M059J (cell line): ENCODE measurements around the gene PBXIP1. TPM values are rescaled to one million over a fixed set of nuclear protein-coding genes. Genes with fewer than 3 reads are reported as not detected.

Experiments
- DNase-seq: peaks from one replicate; pipeline ENCODE4 v3.0.0-alpha.2; 2012; ENCODE audit warnings: low read depth
- total RNA-seq: library from RNA; depleted of rRNA; stranded (reverse); fragments of >200 nt; shearing (Covaris generic); gene quantifications from 2 replicates; pipeline ENCODE4 v1.2.3, GENCODE V29; 2014

PBXIP1 gene
- total RNA-seq, 1 experiment from 2014 or later = 97.9 TPM

DNA sequence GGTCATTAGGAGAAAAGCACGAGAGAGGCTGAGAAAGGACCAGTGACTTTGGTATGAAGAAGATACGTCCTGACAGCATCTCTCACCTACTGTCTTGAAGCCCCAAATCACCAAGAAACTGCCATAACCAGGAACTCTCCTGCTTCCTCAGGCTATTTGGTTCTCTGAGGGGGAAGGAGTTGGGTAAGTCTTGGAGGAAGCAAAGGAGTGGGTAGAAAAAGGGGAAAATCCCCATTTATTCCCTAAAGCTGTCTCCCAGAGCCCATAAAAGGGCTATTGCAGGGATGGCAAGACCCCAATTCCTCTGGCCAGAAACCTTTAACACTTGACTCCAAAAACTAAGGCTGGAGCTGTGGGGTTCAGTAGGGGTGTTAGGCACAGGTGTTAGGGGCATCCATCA, 2.1 kb upstream of the PBXIP1 start:
- no peak for DNase-seq

DNA sequence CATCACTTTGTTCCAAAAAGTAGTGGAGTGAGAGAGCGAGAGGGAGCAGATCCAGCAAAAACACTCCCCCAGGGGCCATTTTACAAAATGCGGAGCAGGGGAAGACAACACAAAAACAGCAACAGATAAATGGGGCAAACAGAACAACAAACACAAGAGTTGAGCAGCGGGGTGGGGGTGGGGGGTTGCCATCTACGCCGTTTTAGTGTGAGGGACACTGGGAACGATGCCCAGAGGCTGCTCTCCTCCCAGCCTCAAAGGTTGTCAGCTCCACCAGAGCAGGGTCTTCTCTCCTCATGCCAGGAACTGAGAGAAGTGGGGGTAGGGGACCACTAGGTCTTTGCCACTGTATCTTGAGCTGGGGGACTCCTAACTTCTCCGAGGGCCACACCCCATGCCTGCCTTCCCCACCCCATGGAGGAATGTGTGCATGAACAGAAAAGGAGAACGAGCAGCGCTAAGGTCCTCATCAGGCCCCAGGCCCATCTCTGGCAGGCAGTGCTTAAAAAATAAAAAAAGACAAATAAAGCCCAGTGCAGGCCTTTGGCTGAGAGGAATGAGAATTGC, 1.3 kb upstream of the PBXIP1 start:
- no peak for DNase-seq

DNA sequence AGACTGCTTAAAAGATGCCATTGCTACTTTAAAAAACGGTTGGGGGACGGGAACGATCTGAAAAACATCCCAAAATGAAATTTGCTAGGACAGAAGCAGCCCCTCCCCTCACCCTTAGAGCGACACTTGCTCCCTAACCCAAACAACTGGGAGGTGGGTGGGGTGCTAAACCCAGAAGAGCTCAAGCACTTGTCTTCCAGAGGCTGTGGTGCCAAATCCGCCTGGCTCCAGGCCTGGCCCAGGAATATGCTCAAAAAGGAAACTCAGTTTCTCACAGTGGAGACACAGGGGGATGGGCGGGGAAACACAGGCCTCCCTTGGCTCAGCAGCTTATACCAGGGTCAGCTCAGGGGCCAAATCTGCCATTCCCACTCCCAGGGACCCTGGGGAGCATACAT, 644 bp upstream of the PBXIP1 start:
- peak; percentile 29 for DNase-seq

DNA sequence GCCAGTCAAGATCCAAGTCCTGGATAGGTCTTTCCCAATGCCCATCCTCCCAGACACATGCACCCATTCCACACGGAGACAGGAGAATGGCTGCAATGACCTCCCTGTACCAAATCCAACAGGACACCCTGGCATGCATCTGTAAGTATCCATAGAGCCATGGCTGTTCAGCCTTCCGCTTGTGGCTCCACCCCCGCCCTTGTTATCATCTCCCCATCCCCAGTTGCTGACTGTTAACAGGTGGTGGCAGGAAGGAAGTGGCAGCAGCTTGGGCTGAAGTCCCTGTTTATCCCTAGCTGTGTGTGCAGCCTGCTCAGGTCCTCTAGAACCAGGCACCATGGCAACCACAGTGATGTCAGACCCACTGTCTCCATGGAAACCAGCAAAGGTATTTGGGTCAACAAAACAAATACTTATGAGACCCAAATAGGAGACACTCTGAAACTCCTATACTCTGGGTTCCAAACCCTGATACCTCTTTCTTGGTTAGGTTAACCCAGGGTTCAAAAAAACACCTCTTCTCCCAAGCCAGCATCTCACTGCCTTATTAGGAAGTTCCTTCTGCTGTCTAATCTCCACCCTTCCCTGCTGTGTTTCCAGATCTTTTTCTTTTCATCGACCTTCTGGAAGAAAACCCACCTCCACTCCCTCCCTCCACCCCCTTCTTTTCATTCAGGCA, 721 bp downstream of the PBXIP1 start:
- peak; percentile 85 for DNase-seq

DNA sequence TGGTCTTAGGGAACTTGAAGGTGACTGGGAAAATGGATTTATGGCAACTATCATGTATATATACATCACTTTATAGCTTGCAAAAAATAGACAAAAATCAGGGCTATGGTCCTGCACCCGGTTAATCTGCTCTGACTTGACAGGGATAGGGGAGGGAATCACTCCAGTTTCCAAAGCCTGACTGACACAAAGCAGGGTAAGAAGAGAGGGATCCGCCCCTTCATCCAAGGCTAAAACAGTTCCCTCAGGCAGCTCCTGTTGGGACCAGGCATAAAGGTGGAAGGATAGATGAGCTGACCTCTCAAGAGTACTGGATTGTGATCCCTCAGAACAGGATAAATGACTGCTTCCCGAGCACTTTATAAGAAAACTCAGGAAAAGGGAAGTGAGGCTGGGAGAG, 1.4 kb downstream of the PBXIP1 start:
- no peak for DNase-seq

DNA sequence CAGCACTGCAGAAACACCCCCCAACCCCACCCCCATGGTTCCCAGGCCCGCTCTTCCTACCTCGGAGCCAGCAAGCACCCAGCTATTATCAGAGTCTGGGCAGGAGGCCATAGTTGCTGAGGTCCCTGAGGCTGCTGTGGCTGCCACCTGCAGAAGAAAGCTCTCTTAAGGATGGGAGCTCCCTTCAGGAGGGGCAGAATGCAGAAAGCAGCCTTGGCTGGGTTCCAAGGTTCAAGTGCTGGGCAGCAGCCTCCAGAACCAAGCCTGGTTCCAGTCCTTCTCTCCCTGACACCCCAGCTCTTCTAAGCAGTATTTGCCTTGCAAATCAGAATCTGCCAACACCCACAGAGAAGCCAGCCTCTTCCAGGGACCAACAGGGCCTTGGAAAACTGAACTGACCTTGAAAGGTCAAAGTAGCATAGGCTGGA, 2.3 kb downstream of the PBXIP1 start:
- no peak for DNase-seq

DNA sequence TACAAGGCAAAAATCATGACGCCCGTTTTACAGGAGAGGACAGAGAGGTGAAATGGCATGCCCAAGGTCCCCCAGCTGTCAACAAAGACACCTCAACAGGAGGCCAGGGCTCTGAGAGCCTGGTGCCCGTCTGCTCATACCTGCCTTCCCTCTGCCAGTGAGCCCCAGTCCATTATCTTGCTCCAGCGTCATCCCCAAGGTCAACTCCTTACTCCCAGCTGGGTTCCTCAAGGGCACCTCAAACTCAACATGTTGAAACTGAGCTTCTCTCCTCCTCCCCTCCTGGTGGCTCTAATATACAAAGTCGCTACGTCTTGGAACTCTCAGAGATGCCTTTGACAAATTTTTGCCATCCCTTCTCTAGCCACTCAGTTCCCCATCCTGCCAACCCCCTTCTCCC, 3.2 kb downstream of the PBXIP1 start:
- no peak for DNase-seq

DNA sequence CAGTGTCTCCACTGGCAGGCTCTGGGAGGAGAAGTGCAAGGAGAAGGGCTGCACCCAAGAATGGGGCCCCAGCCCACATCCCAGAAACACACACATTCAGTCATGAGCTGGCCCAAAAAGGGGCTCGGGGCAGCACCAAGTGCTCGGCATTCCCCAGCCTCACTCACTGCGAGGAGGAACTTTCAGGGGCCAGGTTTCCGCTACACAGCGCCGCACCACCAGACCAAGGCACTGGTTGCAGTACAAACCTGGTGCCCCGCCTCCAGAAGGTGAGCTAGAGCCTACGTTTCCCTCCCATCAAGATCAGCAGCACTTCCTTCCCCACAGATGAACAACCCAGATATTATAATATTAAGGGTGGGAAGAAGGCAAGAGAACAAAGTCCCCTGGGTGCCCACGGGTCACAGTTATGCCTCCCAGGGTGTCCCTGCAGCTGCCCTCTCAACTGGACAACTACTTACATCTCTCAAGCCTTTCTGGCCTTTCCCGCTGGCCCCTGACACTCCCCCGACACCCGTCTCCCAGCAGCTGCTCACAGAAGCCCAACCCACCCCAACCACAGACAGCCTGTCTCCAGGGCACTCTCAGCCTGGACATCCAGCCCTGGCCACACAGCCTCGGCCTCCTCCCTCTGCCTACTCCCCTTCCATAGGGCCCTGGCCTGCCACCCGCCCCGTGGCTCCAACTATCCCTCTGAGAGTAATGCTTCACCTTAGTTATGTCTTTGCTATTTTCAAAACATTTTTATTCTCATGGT, 3.8 kb downstream of the PBXIP1 start:
- DNase-seq = no peak

DNA sequence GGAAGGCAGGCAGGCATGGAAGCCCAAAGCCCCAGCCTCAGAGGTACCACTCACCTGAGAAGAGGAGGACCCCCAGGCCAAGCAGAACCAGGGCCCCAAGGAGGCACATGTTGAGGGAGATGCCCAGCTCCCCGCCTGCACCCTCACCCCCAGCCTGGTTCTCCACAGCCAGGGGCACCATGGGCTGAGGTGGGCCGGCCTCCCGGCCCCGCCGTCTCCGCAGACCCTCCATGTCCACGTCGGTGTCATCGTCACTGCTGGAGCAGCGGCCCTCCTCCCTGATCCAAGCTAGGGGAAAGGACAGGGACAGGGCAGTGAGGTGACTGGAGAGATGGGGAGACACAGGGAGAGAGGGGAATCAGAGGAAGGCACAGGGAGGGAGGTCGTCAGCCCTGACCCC, 7.8 kb downstream of the PBXIP1 start:
- DNase-seq = no peak

DNA sequence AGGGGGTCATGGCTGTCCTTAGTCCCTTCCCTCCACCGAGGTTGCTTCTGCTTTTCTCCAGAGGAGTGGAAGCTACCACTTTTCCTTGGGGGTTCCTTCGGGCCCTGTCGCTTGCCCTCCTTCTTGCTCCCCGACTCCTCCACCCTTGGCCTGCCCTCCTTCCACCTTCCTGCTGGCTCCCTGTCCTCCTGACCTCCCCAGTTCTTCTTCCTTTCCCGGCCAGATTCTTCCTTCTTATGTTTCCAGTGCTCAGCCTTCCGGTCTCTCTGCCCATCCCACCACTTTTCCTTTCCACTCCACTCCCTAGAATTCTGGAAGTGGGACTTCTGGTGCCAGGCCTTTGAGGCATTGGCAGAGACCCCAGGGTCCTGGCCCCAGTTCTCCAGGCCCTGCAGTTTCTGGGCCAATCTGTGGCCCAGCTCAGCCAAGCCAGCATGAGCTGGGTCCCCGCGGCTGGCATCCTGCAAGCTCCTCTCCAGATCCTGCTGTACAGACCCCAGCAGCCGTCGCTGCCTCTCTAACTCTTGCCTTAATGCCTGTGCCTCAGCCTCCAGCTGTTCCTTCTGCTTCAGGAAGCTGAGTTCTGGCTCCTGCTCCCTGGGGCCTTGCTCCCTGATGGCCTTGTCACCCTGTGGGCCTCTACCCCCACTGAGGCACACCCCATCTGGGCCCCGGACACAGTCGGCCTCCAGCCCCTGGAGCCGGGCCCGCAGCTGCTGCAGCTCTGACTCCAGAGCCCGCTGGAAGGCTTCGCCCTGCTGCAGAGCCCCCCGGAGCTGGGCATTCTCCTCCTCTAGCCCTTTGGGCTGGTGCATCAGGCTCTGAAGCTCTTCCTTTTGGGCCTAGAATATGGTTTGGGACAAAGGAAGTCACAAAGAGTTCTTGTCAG, 9.7 kb downstream of the PBXIP1 start:
- no peak for DNase-seq

DNA sequence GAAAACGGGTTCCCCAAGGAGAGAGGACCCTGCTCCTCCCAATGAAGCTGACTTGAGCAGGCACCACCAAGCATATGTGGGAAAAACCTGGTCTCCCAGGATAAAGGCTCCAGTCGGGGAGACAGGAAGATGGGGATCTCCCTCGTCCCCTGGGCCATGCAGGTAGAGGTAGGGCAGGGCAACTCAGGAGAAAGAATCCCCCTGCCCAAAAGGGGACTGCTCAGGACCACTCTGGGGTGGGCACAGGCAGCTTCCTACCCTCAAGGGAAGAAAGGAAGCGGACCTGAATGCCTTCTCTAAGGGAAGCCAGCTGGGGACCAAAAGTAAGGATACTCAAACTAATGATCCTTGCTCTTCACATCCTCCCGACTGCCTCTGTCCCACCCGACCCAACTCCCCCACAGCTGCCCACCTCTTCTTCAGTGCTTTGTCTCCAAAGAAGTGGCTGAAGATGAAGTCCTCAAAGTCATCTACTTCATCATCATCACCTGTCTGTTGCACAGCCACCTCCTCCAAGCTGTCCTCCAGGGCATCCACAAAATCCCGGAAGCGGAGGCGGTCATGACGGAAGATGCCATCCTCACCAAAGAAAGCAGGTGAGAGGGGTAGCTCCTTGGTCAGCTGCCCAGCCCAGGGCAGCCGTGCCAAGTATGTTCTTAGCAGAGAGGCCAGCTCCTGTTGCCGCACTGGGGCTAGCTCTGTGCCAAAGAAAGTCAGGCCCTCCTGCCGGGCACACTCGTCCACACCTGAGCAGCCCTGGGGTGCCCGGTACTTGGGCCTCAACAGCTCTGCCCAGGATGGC, 10.5 kb downstream of the PBXIP1 start:
- DNase-seq = no peak

DNA sequence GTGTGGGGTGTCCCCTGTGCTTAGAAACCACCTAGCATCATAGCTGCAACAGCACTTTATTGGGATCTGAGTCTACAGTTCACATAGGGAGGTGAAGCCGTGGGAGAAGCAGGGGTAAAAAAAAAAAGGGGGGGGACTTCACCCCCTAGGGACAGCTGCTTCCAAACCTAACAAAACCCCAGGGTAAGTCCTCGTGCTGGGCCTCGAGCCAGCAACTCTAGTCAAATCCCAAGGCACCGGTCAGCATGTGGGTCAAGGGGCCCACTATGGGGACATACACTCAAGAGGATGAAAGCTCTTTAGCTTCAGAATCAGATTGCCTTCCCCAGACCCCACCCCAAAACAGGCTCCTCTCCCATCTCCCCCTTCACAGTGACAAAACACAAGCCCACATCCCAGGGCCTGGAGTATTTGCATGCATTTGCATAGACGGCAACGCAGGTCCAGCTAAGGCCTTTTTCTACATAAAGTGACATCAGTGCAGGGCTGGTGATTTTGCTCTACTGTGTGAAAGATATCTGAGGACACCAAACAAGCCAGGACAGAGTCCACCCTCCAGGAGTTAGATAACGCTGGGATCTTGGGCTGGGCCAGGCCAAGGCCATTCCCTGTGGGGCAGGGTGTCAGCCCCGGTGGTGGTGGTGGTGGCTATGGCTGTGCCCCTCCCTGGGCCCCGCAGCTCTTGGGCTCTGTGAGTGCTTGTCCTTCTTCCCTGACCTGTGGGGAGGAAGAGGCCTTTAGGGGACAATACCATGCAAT, 11.3 kb downstream of the PBXIP1 start:
- no peak for DNase-seq

DNA sequence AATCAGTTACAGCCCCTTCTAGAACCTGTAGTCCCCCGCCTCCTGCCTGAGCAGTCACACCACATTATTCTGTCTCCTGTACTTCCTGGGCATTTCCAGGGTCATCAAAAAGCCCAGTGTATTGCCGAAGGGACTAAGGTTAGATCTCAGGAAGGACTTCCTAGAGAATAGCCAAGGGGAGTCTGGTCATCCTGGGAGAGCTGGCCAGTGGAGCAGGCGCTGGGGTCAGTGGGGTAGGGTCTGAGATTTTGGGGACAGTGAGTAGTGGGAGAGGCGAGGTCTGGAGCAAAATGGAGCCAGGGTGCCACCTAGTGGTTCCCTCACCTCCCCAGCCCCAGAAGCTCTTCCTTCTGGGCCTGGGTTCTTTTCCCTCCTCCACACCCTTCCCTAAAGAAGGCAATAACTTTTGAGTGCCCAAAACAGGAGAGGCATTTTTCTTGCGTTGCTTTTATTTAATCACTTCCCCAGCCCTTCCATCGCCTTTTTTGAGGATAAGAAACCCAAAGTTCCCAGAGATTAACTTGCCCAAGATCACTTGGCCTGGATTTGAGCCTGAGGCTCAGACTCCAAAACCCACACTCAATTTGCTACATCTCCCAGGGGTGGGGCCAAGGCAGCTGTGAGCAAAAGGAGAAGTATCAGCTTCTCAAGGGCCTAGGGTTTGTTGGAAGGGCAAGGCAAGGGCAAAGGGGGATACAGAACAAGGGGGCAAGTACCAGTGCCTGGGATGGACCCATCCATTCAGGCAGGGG, 12.1 kb downstream of the PBXIP1 start:
- no peak for DNase-seq

DNA sequence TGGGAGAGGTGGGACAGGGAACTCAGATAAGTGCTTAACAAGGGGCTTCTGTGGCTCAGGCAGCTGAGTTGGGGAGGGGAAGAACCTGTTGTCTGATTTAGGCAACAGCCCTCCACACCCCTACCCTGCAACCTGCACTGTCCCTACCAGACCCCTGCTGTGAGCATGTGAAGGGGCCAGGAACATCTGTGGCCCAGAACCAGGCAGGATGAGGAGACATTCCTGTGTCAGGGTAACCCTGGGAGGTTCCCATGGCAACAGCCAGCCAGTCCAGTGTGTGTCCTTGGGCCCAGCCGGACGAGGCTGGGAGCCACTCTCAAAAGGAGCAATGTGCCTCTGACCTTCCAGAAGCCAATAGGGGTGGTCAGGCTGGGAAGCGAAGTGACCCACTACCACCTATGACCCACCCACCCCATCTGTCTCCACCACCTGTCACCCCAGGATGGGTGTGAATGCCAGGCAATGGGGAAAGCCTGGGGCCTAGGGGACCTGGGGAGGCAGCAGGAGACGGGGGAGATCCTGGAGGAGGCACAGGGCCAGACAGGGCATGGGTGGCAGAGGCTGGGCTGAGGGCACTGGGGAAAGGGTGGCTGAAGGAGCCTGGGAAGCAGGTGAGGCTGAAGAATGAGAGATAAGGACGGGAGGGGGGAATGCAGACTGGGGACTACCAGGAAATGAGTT, 14.4 kb downstream of the PBXIP1 start:
- peak; percentile 43 for DNase-seq

DNA sequence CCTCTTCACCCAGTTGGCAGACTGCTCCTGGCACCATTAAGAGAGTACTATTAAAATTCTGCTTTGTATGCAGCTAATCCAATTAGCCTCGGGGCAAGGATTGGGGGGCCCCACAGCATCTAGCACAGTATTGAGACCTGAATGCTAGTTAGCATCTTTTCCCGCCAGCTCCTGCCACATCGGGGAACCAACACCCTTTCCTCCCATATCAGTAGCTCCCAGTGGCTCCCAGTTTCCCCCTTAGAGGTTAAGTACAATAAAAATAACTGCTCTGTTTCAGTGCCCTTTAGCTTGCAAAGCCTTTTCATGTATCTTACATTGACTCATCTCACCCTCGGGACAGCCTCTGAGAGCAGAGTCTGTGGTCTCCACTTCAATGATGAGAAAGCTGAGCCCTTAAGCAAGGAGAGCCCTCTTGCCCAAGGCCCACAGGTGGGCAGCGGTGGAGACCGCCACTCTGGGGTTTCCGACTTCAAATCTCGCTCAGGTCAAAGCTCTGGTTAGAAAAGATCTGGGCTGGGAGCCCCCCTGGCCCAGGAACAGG, 15.2 kb downstream of the PBXIP1 start:
- DNase-seq = no peak

DNA sequence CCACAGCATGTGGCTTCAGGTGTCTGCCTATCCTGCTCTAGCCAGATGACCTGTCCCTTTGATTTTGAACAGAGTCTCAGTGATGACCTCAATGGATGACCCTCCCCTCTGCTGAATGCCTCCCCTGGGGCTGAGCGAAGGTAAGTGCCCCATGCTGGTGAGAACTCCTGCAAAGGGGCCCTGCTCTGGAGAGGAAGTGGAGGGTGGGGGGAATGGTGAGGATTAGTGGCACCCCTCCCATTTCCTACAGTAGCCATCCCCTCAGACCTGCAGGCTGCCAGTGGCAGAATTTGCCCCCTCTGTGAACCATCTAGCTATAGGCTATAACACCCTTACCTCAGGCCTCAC, 15.7 kb downstream of the PBXIP1 start:
- no peak for DNase-seq

DNA sequence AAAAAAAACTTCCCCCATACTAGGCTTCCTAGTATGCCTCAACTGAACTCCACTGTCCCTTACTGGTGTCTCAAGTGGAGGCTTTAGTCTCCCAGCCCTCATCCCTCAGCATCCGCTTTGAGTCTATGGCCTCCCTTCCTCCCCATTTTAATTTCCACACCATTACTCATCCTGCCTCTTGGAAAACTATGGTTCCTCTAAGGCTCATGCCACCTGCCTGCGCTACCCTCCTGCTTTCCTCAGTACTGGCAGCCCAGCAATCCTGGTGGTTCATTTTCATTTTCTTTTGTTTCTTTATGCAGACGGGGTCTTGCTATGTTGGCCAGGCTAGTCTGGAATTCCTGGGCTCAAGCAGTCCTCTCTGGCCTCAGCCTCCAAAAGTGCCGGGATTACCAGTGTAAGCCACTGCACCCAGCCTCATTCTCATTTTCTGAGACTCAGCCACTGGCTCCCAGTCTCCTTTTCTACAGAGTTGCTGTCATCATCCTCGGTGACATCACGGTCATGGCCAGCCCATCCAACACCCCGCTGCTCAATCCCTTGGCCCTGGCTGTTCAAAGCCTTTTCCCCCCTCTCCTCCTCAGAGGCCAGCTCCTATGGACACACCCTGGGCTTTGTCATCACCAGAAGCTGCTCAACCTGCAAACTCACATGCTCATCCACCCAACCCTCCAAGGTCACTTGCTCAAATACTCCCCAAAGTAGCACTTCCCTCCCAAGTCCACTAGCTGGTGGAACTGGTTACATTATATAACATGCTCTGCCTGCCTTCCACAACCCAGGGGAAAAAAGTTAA, 17.1 kb downstream of the PBXIP1 start:
- no peak for DNase-seq

DNA sequence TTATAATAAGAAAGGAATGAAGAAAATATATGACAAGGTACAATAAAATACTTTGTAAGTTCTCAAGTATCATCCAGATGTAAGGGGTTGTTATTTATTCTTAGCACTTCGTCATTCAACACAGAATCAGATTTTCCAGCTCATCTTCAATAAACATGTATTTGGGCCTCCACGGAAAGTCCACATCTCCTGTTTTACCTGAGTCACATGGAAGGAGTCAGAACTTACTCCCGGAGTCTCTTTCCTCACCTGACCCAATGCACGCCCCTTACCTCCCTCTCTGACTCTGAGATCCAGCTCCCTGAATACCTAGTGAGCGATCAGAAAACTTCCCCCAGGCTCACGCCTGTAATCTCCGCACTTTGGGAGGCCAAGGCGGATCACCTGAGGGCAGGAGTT, 17.9 kb downstream of the PBXIP1 start:
- no peak for DNase-seq
